ENCODE measurements around the gene NARS2. TPM values are rescaled to one million over a fixed set of nuclear protein-coding genes. Genes with fewer than 3 reads are reported as not detected.

NARS2 gene
- total RNA-seq, 4 donors from 2014 or later, result 10.6 to 20.3 (median 12.9) TPM

DNA sequence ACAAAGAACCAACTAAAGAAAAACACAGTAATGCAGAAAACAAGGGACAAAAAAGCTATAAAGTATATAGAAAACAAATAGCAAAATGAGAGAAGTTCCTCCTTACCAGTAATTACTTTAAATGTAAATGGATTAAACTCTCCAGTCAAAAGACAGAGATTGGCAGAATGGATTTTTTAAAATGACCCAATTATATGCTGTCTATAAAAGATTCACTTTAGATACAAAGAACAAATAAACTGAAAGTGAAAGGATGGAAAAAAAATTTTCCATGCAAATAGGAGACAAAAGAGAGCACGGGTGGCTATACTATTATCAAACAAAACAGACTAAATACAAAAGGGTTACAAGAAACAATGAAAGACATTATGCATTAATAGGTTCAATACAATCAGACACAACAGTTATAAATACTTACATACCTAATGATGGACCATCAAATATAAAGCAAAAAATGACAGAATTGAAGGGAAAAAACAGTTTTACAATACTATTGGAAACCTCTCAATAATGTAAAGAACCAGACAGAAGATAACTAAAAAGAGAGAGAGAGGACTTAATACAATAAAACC, 64.6 kb downstream of the NARS2 start:
- no peak for ATAC-seq (ENCODE audit: low FRiP score)
- TF ChIP-seq, protein P1, sequence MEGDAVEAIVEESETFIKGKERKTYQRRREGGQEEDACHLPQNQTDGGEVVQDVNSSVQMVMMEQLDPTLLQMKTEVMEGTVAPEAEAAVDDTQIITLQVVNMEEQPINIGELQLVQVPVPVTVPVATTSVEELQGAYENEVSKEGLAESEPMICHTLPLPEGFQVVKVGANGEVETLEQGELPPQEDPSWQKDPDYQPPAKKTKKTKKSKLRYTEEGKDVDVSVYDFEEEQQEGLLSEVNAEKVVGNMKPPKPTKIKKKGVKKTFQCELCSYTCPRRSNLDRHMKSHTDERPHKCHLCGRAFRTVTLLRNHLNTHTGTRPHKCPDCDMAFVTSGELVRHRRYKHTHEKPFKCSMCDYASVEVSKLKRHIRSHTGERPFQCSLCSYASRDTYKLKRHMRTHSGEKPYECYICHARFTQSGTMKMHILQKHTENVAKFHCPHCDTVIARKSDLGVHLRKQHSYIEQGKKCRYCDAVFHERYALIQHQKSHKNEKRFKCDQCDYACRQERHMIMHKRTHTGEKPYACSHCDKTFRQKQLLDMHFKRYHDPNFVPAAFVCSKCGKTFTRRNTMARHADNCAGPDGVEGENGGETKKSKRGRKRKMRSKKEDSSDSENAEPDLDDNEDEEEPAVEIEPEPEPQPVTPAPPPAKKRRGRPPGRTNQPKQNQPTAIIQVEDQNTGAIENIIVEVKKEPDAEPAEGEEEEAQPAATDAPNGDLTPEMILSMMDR (IDR thresholded peaks at IDR 0.05), result no peak
- no peak for DNase-seq (ENCODE audit: low spot score)

DNA sequence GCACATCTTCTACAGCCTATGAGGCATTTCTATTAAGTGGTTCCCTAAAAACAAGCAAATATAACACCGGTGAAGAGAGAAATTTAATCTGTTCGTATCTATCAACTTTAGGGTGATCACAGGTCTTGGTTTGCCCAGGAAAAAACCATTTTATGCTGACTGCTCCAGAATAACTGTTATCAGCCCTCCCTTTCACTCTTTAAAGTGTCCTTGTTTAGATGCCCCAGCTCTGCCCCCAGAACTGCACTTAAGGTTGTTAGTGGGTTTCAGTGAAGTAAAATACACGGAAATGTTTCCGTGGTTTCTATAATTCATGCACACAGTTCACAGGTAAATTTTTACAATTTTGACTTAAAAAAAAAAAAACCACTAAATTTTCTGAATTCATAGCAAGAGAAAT, 70.0 kb downstream of the NARS2 start:
- no peak for ATAC-seq (ENCODE audit: low FRiP score)
- no peak for DNase-seq (ENCODE audit: low spot score)
- TF ChIP-seq, protein P1 (IDR thresholded peaks at IDR 0.05), result no peak

DNA sequence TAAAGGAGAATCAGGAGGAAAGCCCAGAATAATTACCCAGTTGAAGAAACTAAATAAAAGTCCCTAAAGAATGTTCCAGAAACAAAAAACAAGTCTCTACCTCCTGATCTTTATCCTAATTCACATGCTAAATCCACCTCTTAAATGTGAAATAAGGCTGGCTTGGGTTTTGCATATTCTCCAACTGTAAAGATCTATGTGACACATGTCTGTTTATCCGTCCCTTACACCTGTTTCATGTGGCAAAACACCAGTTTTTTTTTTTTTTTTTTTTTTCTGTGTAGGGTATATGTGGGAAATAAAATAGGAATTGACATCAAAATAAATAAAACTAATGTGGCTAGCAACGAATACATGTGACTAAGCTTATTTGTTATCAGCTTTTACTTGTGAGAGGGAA, 70.5 kb downstream of the NARS2 start:
- DNase-seq (ENCODE audit: low spot score), result no peak
- TF ChIP-seq, protein P1 (IDR thresholded peaks at IDR 0.05), result no peak
- ATAC-seq (ENCODE audit: low FRiP score), result no peak

DNA sequence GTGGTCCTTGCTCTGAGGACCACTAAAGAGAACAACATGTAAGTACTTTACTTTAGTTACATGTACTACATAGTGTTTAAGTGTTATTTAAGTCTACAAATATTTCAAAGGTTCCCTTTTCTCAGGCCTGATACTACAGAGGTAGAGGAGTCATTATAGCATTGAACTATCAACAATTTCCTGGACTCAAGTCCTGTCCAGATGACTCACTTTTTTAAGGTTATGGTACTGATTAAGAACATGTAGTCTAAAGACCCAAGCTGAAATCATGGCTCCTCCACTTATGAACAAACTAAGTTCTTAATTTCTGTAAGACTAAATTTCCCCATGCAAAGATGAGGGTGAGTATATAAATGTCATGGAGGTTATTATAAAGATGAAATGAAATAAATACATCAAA, 74.7 kb downstream of the NARS2 start:
- DNase-seq (ENCODE audit: low spot score) (no peak), ATAC-seq (ENCODE audit: low FRiP score) (no peak)
- TF ChIP-seq, protein P1 (IDR thresholded peaks at IDR 0.05), result no peak

DNA sequence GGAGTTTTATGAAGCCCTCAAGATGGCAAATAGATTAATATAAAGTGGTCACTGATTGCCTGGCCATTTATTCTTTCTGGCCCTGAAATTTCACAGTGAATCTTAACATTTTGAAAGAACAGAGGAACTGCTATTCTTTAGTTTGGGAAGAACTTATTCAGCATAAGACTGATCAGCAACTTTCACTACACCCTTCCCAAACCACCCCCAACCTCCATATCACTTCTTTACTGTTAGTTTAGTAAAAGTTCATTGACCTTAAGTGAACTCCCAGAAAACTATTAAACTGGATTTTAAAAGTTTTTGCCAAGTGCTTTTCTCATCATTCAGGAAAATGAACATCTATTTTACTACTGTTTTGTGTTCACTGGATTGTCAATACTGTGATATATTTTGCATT, 77.4 kb downstream of the NARS2 start:
- TF ChIP-seq, protein P1 (IDR thresholded peaks at IDR 0.05), result no peak
- no peak for ATAC-seq (ENCODE audit: low FRiP score)
- DNase-seq (ENCODE audit: low spot score), result no peak

DNA sequence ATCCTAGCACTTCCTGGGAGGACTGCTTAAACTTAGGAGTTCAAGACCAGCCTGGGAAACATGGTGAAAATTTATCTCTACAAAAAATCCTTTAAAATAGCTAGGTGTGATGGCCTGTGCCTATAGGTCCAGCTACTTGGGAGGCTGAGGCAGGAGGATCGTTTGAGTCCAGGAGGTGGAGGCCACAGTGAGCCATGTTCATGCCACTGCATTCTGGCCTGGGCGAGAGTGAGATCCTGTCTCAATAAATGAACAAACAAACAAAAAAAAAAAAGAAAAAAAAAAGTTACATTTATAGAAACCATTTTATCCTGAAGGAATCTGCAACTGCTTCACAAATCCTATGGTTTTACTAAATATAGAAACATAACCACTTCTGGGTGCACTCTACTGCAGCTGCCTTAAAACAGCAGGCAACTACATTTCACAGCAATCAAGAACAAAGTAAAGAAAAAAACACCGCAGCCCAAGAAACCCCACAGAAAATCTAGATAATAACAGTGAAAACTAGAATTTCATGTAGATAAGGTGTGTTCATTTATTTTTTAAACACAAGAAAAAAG, 81.2 kb downstream of the NARS2 start:
- no peak for ATAC-seq (ENCODE audit: low FRiP score)
- DNase-seq (ENCODE audit: low spot score), result no peak

DNA sequence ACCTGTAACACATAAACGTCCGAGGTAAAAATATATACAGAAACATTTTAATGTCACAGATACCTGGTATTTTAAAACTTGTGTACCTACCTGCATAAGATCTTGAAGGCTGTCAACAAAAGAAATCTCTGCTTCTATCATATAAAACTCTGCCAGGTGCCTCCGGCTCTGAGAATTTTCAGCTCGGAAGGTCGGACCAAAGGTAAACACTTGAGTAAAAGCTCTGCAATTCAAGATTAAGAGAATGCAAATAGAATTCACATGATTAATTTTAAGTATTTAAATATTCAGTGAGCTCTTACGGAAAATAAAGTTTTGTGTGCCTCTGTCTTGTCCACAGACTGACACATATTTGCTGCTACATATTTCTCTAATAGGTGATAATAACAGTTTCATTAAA, 81.7 kb downstream of the NARS2 start:
- ATAC-seq (ENCODE audit: low FRiP score) (no peak), DNase-seq (ENCODE audit: low spot score) (no peak)
- TF ChIP-seq, protein P1 (IDR thresholded peaks at IDR 0.05), result no peak

More for the DNA sequence above, 81.2 kb downstream of the NARS2 start:
- TF ChIP-seq, protein P1 (IDR thresholded peaks at IDR 0.05), result no peak
